Gastrocnemius medialis (tissue), 4 donors: Measurements from ENCODE around the gene FNTB. TPM values are rescaled to one million over a fixed set of nuclear protein-coding genes. Genes with fewer than 3 reads are reported as not detected.

Experiments
- ATAC-seq, 2 donors: fragments of 150-250 bp; one replicate each; pipeline ENCODE4 v1.9.1; 2016
- DNase-seq, 2 donors: peaks; one replicate each; pipeline ENCODE4 v3.0.0-alpha.2; 2019
- H3K27ac ChIP-seq, 4 donors: fragments of 200-600 bp; sonication (generic); 1 replicate in 1 of 4; 2 replicates in 3 of 4; pipeline ENCODE4 v1.5.1; 2016 to 2018; ENCODE audit warnings: mild to moderate bottlenecking in 2 of 4, moderate library complexity in 1 of 4
- H3K27me3 ChIP-seq, 3 donors: fragments of 200-600 bp; sonication (generic) in 2 of 3; 1 replicate in 1 of 3; 2 replicates in 2 of 3; pipeline versions ENCODE4 v1.5.1 to v1.6.0; 2016 to 2019; ENCODE audit warnings: mild to moderate bottlenecking in 1 of 3, moderate library complexity in 1 of 3
- H3K36me3 ChIP-seq, 2 donors: fragments of 200-600 bp; sonication (generic) in 1 of 2; one replicate each; pipeline ENCODE4 v1.5.1; 2017 to 2018
- H3K4me1 ChIP-seq, 2 donors: fragments of 200-600 bp; sonication (generic) in 1 of 2; one replicate each; pipeline ENCODE4 v1.5.1; 2016 to 2017; ENCODE audit warnings: mild to moderate bottlenecking in 2 of 2
- H3K4me3 ChIP-seq, 4 donors: fragments of 200-600 bp; sonication (generic) in 3 of 4; 1 replicate in 1 of 4; 2 replicates in 3 of 4; pipeline ENCODE4 v1.5.1; 2016 to 2019; ENCODE audit warnings: mild to moderate bottlenecking in 2 of 4
- H3K9me3 ChIP-seq, 3 donors: fragments of 200-600 bp; sonication (generic) in 2 of 3; 1 replicate in 1 of 3; 2 replicates in 2 of 3; pipeline ENCODE4 v1.5.1; 2016 to 2019
- POLR2A ChIP-seq, 2 donors: fragments of 450-650 bp; IDR thresholded peaks; one replicate each; pipeline ENCODE4 v1.6.1; 2017; ENCODE audit warnings: antibody characterized with exemption in 2 of 2, mild to moderate bottlenecking in 2 of 2, moderate library complexity in 2 of 2
- in situ Hi-C, 4 donors: fragments of 200-750 bp; cut with MboI; loops; one replicate each; pipeline versions ENCODE4 v1.15.0 to v1.8.0; 2017; ENCODE audit warnings: low sequenced_read_pairs in 4 of 4
- intact Hi-C: fragments of 100-400 bp; cut with DNase I; formaldehyde crosslinking; loops from one replicate; pipeline ENCODE4 v1.15.1; 2023; ENCODE audit warnings: low total_unique reads
- total RNA-seq, 4 donors: library from RNA; depleted of rRNA; stranded (reverse); fragments of >200 nt; gene quantifications; one replicate each; pipeline versions ENCODE4 v1.1.0 to v1.2.3, GENCODE V29; 2016
- TF ChIP-seq, protein P1 (sequence below), 5 experiments: fragments of 450-650 bp in 3 of 5; fragments of 200-600 bp in 2 of 5; sonication (generic) in 2 of 5; IDR thresholded peaks in 4 of 5; conservative IDR thresholded peaks in 1 of 5; 1 replicate in 4 of 5; 2 replicates in 1 of 5; pipeline ENCODE4 v1.5.1; 2016 to 2019; ENCODE audit warnings: antibody characterized with exemption in 5 of 5, mild to moderate bottlenecking in 3 of 5, moderate library complexity in 3 of 5

The FNTB gene, protein sequence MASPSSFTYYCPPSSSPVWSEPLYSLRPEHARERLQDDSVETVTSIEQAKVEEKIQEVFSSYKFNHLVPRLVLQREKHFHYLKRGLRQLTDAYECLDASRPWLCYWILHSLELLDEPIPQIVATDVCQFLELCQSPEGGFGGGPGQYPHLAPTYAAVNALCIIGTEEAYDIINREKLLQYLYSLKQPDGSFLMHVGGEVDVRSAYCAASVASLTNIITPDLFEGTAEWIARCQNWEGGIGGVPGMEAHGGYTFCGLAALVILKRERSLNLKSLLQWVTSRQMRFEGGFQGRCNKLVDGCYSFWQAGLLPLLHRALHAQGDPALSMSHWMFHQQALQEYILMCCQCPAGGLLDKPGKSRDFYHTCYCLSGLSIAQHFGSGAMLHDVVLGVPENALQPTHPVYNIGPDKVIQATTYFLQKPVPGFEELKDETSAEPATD
- 10 to 100 TPM in 3 of 4 donors, 1 to 10 TPM in 1; 6.1 to 40.6 (median 18.0) TPM for total RNA-seq

DNA sequence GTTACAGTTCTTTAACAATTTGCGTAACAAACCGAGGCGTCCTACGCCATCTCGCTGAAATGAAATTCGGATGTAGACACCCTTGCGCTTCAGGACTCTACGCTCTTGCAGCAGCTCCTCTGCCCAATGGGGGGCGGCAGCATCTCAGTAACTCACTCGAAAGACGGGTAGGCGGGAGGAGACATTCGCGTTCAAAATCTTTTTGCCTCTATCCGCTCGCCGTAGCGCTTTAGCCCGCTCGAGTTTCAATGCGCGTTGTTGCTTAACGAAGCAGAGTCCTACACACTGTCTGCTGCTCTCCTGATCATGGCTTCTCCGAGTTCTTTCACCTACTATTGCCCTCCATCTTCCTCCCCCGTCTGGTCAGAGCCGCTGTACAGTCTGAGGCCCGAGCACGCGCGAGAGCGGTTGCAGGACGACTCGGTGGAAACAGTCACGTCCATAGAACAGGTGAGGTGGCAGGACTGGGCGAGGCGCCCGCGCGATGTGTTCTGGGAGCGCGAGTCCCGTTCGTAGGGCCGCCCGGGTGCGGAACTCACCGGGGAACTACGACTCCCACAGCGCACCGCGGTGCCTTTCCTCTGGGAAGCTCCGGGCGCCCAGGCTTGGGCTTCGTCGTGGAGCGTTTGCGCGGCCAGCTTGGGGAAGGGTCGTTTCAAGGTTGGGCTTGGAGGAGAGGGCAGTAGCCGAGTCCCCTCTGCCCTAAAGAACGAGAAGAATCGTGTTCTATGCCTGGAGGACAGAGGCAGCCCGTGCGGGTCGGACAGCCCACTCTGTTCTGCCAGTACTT, at the start of gene FNTB:
Gene FNTB (plus strand): TSS at position 248 of the 790 bp plus-strand sequence. CDS start 59 bp downstream, at position 307.
- ATAC-seq = peak; percentile 94

DNA sequence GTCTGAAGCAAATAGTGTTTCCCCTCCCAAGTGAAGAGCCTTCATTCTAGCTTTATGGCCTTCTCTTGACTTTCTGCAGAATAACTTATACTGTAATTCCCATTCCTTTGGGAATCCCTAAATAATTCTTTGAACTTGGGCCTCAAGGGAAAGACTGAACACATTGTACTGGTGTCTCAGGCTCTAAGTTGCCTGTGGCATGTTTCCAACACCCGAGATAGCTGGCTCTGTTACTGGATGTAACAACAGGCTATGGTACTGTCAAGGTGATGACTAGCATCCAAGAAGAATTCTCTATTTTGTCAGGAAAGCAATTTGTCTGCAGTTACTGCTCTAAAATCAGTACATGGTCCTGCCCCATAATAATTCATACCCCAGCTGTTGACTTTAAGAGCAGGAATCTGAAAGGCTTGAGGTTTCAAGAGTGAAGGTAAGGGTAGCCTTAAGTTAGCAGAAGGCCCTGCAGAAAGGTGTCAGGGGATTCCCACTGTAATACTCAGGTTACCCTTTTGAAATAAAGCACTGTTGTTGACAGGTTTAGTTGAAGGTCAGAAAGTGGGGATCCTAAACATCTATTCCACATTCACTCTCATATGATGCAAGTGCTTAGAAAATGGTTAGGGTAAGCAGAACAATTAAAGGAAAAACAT, 49.4 kb upstream of the FNTB start:
- in situ Hi-C loops = no loop called here
- ATAC-seq = peak in 1 of 2 donors; percentile 51

More for the DNA sequence above, at the start of gene FNTB:
- H3K9me3 ChIP-seq = no peaks in the 10 kb centered on the region
- H3K4me3 ChIP-seq = peak within 1 kb of the TSS; percentile 67 to 85 (median 74)
- H3K4me1 ChIP-seq = peaks cover 11 to 14% of the 10 kb centered on the region in 2 donors
- peak; percentile 72 to 75 for TF ChIP-seq POLR2A (IDR thresholded peaks at IDR 0.05)
- TF ChIP-seq, protein P1, sequence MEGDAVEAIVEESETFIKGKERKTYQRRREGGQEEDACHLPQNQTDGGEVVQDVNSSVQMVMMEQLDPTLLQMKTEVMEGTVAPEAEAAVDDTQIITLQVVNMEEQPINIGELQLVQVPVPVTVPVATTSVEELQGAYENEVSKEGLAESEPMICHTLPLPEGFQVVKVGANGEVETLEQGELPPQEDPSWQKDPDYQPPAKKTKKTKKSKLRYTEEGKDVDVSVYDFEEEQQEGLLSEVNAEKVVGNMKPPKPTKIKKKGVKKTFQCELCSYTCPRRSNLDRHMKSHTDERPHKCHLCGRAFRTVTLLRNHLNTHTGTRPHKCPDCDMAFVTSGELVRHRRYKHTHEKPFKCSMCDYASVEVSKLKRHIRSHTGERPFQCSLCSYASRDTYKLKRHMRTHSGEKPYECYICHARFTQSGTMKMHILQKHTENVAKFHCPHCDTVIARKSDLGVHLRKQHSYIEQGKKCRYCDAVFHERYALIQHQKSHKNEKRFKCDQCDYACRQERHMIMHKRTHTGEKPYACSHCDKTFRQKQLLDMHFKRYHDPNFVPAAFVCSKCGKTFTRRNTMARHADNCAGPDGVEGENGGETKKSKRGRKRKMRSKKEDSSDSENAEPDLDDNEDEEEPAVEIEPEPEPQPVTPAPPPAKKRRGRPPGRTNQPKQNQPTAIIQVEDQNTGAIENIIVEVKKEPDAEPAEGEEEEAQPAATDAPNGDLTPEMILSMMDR (IDR thresholded peaks at IDR 0.05 in 4 of 5, conservative IDR thresholded peaks at IDR 0.05 in 1 of 5) = peak; percentile 58 to 83 (median 74)
- in situ Hi-C loops = loop anchor here in 3 of 4 donors (10.0 to 25.0 kb wide), 5 partner anchors 72 to 850 kb away; partner anchors contain the start of genes CHURC1 (in 1 of the 3) and MAX (in 1 of the 3)
- DNase-seq = peak; percentile 94 to 95
- no peaks in the 10 kb centered on the region for H3K36me3 ChIP-seq
- H3K27me3 ChIP-seq = no peaks in the 10 kb centered on the region
- H3K27ac ChIP-seq = peak within 1 kb of the TSS; percentile 86 to 93 (median 92)
- intact Hi-C loops = loop anchor here (1.0 to 5.0 kb wide), 6 partner anchors 34 to 838 kb away; partner anchors contain the start of genes FUT8 and MAX

DNA sequence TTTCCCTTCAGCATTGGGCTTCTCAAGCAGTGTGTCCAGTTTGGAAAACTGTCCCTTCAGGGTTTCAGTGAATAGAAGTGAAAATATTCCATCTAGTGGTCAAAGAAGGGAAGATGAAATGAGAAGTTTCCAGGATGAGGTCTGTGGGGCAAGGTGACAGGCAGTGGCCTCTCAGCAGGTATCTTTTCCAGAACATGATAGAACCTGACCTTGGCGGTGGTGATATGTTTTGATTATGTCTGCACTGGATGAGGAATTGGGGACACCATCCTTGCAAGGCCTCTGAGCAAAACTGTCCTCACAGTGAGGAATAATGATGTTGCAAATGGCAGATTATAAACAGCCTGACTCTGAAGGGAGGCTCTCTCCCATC, 48.9 kb upstream of the FNTB start:
- Histone ChIP-seq H3K9me3 (no peaks in the 10 kb centered on the region), H3K4me1 (peaks cover 38 to 44% of the 10 kb centered on the region in 2 donors), H3K4me3 (no peak overlapping the region), H3K36me3 (peaks cover 0 to 7% of the 10 kb centered on the region in 2 donors), H3K27me3 (no peaks in the 10 kb centered on the region), H3K27ac (peak overlapping the region; percentile 64 to 83 (median 72))
- intact Hi-C loops = no loop called here
- no peak for ATAC-seq
- DNase-seq = no peak
- TF ChIP-seq, protein P1 (IDR thresholded peaks at IDR 0.05 in 4 of 5, conservative IDR thresholded peaks at IDR 0.05 in 1 of 5) = no peak
- no peak for TF ChIP-seq POLR2A (IDR thresholded peaks at IDR 0.05)
- in situ Hi-C loops = no loop called here

More for the DNA sequence above, 49.4 kb upstream of the FNTB start:
- peaks cover 0 to 12% of the 10 kb centered on the region in 2 donors for H3K36me3 ChIP-seq
- no peaks in the 10 kb centered on the region for H3K9me3 ChIP-seq
- H3K4me1 ChIP-seq = peaks cover 38 to 44% of the 10 kb centered on the region in 2 donors
- peak in 1 of 2 donors; percentile 51 for DNase-seq
- intact Hi-C loops = no loop called here
- no peak overlapping the region for H3K4me3 ChIP-seq
- TF ChIP-seq POLR2A (IDR thresholded peaks at IDR 0.05) = no peak
- TF ChIP-seq, protein P1 (IDR thresholded peaks at IDR 0.05 in 4 of 5, conservative IDR thresholded peaks at IDR 0.05 in 1 of 5) = no peak
- H3K27me3 ChIP-seq = no peaks in the 10 kb centered on the region
- H3K27ac ChIP-seq = peak overlapping the region; percentile 64 to 83 (median 72)
